Tibial artery (tissue), 4 donors: ENCODE results near the gene CMSS1.
A peak's percentile ranks its signal among the peaks of the same experiment; 100 is the strongest.

Experiments
- DNase-seq, 2 donors: peaks; one replicate each; pipeline ENCODE4 v3.0.0-alpha.2; 2019
- H3K27ac ChIP-seq, 2 donors: fragments of 200-600 bp; sonication (generic) in 1 of 2; 1 replicate in 1 of 2; 2 replicates in 1 of 2; pipeline ENCODE4 v1.5.1; 2018 to 2019; ENCODE audit warnings: mild to moderate bottlenecking in 1 of 2
- H3K27me3 ChIP-seq, 2 donors: fragments of 200-600 bp; sonication (generic) in 1 of 2; one replicate each; pipeline versions ENCODE4 v1.5.1 to v1.6.0; 2016 to 2019
- H3K36me3 ChIP-seq, 3 donors: fragments of 200-600 bp; sonication (generic) in 2 of 3; one replicate each; pipeline ENCODE4 v1.5.1; 2016 to 2019; ENCODE audit warnings: mild to moderate bottlenecking in 2 of 3
- H3K4me1 ChIP-seq, 4 donors: fragments of 200-600 bp; sonication (generic) in 2 of 4; 1 replicate in 3 of 4; 2 replicates in 1 of 4; pipeline ENCODE4 v1.5.1; 2016 to 2019
- H3K4me3 ChIP-seq, 2 donors: fragments of 200-600 bp; sonication (generic) in 1 of 2; 1 replicate in 1 of 2; 2 replicates in 1 of 2; pipeline ENCODE4 v1.5.1; 2018 to 2019; ENCODE audit warnings: mild to moderate bottlenecking in 2 of 2
- H3K9me3 ChIP-seq, 3 donors: fragments of 200-600 bp; sonication (generic) in 1 of 3; one replicate each; pipeline ENCODE4 v1.5.1; 2016 to 2019
- CTCF ChIP-seq, 2 experiments: fragments of 200-600 bp in 1 of 2; fragments of 450-650 bp in 1 of 2; IDR thresholded peaks; one replicate each; pipeline ENCODE4 v1.5.1; 2017 to 2019; ENCODE audit warnings: antibody characterized with exemption in 2 of 2, mild to moderate bottlenecking in 1 of 2, moderate library complexity in 1 of 2
- intact Hi-C: fragments of 100-400 bp; cut with DNase I; formaldehyde crosslinking; loops from one replicate; pipeline ENCODE4 v1.15.0; 2023; ENCODE audit warnings: low total_unique reads

The CMSS1 gene

DNA sequence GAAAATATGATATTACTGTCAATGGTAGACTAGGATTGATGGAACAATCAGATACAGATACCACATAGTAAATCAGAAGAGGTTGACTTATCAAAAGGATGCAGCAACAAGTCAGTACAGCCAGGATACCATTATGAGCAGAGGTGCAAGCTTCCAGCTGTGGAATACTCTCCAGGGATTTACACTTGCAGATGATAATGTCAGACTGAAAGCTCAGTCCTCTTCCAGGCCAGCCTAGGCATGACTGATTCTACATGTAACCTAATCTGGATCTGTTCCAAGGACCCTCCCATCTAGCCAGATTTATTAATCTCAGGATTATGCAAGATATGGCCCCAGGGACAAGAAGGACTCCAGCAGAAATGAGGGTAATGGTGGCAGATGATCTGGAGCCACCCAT lies 288.4 kb downstream of the CMSS1 start:
- peaks cover 0 to 87% (median 49%) of the 10 kb centered on the region in 4 donors for H3K4me1 ChIP-seq
- H3K36me3 ChIP-seq, result no peaks in the 10 kb centered on the region
- DNase-seq, result no peak
- no peaks in the 10 kb centered on the region for H3K27me3 ChIP-seq
- peak overlapping the region; percentile 61 to 64 for H3K27ac ChIP-seq
- TF ChIP-seq CTCF (IDR thresholded peaks at IDR 0.05), result no peak
- intact Hi-C loops, result loop anchor here (10.0 kb wide), 1 partner anchor 49 kb away; no protein-coding TSS in a partner anchor
- no peak overlapping the region for H3K4me3 ChIP-seq
- no peaks in the 10 kb centered on the region for H3K9me3 ChIP-seq

DNA sequence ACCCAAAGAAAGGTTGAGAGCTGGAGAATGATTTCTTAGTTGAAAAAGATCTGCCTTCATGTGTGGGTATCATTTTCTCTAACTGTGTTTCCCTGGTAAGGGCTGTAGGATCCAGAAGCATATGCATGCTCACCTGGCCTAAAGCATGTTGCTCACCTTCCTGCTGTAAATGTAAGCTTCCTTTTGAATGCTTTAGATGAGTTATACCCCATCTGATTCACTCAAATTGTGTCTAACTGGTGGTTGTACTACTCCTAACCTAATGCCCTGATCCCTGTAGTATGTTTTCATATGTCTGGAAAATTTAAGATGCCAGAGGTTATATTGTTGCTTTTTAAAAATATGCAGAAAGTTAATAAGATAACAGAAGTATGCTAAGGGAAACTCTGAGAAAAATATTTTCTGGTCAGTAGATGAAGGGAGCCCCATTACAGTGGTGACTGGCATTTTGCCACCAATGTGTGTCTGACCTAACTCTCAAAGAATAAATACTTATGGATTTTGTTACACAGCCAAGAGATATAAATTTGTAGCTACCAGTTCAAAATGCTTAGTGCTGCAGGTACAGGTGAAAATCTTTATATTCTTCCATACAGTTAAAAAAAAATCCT lies 289.0 kb downstream of the CMSS1 start:
- intact Hi-C loops, result loop anchor here (10.0 kb wide), 1 partner anchor 48 kb away; no protein-coding TSS in a partner anchor
- H3K36me3 ChIP-seq, result no peaks in the 10 kb centered on the region
- peak overlapping the region; percentile 61 to 64 for H3K27ac ChIP-seq
- peaks cover 0 to 93% (median 49%) of the 10 kb centered on the region in 4 donors for H3K4me1 ChIP-seq
- H3K9me3 ChIP-seq, result no peaks in the 10 kb centered on the region
- H3K4me3 ChIP-seq, result no peak overlapping the region
- H3K27me3 ChIP-seq, result no peaks in the 10 kb centered on the region
- DNase-seq, result no peak
- no peak for TF ChIP-seq CTCF (IDR thresholded peaks at IDR 0.05)

GRCh38 chr3:100107221-100107814 lies 289.7 kb downstream of the CMSS1 start:
- intact Hi-C loops, result loop anchor here (10.0 kb wide), 1 partner anchor 47 kb away; no protein-coding TSS in a partner anchor
- peaks cover 0 to 93% (median 49%) of the 10 kb centered on the region in 4 donors for H3K4me1 ChIP-seq
- no peaks in the 10 kb centered on the region for H3K9me3 ChIP-seq
- peak overlapping the region; percentile 36 to 64 for H3K27ac ChIP-seq
- no peak overlapping the region for H3K4me3 ChIP-seq
- TF ChIP-seq CTCF (IDR thresholded peaks at IDR 0.05), result no peak
- no peak for DNase-seq
- H3K36me3 ChIP-seq, result no peaks in the 10 kb centered on the region
- H3K27me3 ChIP-seq, result no peaks in the 10 kb centered on the region

DNA sequence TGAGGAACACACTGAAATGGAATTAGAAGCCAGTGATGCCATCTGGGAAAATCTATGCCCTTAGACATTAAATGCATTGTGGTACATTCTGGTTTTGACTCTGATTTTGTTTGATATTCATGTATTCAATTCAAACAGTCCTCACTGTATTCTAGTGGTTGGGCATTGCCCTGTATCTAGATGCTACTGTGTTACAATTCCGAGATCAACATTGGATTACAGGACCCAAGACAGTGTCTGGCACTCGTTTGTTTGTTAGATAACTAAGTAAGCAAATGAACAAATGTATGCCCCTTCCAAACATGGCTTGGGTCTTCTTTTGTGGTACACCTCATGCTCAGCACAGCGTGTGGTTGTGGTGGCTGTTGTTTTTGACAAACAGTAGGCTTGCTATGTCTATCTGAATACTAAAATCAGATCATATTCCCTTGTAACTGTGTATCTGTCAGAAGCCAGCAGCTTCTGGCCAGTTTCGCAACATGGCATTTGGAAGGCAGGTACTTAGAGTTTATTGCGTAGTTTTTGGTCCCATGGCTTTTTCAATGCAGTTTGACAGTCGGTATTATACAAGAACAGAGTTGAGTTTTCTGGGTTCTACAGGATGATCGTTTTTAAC lies 290.9 kb downstream of the CMSS1 start:
- Histone ChIP-seq H3K4me1 (peaks cover 0 to 81% (median 48%) of the 10 kb centered on the region in 4 donors), H3K27ac (peak overlapping the region; percentile 36 to 64), H3K27me3 (no peaks in the 10 kb centered on the region), H3K4me3 (no peak overlapping the region), H3K36me3 (no peaks in the 10 kb centered on the region), H3K9me3 (no peaks in the 10 kb centered on the region)
- no peak for TF ChIP-seq CTCF (IDR thresholded peaks at IDR 0.05)
- intact Hi-C loops, result loop anchor here (10.0 kb wide), 1 partner anchor 46 kb away; no protein-coding TSS in a partner anchor
- no peak for DNase-seq

GRCh38 chr3:100110162-100110561 lies 292.5 kb downstream of the CMSS1 start:
- peaks cover 0 to 77% (median 39%) of the 10 kb centered on the region in 4 donors for H3K4me1 ChIP-seq
- no peak overlapping the region for H3K4me3 ChIP-seq
- H3K9me3 ChIP-seq, result no peaks in the 10 kb centered on the region
- H3K27me3 ChIP-seq, result no peaks in the 10 kb centered on the region
- intact Hi-C loops, result no loop called here
- no peaks in the 10 kb centered on the region for H3K36me3 ChIP-seq
- TF ChIP-seq CTCF (IDR thresholded peaks at IDR 0.05), result no peak
- DNase-seq, result no peak
- H3K27ac ChIP-seq, result peak overlapping the region; percentile 51 to 52
